ENCODE data around the gene ASB15. TPM values are rescaled to one million over a fixed set of nuclear protein-coding genes. Genes with fewer than 3 reads are reported as not detected.
A peak's percentile ranks its signal among the peaks of the same experiment; 100 is the strongest.
"Not testable (repeated sequence)": the region's sequence is repeated elsewhere in the genome, so short reads cannot be mapped to it uniquely, and the experiment has no call there.

ASB15 gene
- not detected for total RNA-seq
- not detected for total RNA-seq (2013)

DNA sequence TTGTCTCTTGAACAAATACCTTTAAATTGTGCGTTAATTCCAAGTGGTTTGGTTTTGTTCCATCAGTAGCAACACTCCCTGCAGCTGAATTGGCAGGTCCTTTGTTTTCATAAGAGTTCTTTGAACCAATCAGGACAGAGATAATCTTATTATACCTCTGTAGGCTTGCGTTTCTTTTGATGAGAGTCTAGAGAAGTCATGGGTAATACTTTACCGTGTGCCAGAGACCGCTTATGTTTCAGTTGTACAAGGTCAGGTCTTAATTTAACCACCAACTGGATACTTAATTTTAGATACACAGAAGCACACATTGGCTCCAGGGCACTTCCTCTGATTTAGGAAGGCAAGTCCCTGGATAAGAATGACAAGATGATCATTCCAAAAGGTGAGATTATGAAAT lies at the start of gene ASB15:
ASB15 (plus strand) TSS at position 292 of the 400 bp plus-strand sequence. CDS start 12,682 bp downstream, outside the sequence.
- DNase-seq = no peak
- Mint-ChIP-seq H3K9me3 (no peaks in the 10 kb centered on the region), H3K27ac (no peak within 1 kb of the TSS), H3K4me3 (no peak within 1 kb of the TSS), H3K27me3 (ENCODE audit: low read depth in 2 of 2) (peaks cover 15 to 17% of the 10 kb centered on the region in 2 donors), H3K4me1 (no peaks in the 10 kb centered on the region), H3K36me3 (no peaks in the 10 kb centered on the region)
- Histone ChIP-seq H3K4me3 (ENCODE audit: low read length) (no peak within 1 kb of the TSS), H3K36me3 (ENCODE audit: control insufficient read depth, insufficient read depth, low read length) (no peaks in the 10 kb centered on the region), H3K27ac (ENCODE audit: low read length) (no peak within 1 kb of the TSS), H3K27me3 (ENCODE audit: control insufficient read depth, insufficient read depth, low read length) (peaks cover 2% of the 10 kb centered on the region), H3K9me3 (ENCODE audit: control insufficient read depth, insufficient read depth, low read length) (no peaks in the 10 kb centered on the region), H3K4me1 (ENCODE audit: control insufficient read depth, insufficient read depth, low read length) (no peaks in the 10 kb centered on the region)
- no peak for ATAC-seq
- intact Hi-C loops (cut with micrococcal nuclease) = no loop called here
- TF ChIP-seq, protein P1, sequence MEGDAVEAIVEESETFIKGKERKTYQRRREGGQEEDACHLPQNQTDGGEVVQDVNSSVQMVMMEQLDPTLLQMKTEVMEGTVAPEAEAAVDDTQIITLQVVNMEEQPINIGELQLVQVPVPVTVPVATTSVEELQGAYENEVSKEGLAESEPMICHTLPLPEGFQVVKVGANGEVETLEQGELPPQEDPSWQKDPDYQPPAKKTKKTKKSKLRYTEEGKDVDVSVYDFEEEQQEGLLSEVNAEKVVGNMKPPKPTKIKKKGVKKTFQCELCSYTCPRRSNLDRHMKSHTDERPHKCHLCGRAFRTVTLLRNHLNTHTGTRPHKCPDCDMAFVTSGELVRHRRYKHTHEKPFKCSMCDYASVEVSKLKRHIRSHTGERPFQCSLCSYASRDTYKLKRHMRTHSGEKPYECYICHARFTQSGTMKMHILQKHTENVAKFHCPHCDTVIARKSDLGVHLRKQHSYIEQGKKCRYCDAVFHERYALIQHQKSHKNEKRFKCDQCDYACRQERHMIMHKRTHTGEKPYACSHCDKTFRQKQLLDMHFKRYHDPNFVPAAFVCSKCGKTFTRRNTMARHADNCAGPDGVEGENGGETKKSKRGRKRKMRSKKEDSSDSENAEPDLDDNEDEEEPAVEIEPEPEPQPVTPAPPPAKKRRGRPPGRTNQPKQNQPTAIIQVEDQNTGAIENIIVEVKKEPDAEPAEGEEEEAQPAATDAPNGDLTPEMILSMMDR (IDR thresholded peaks at IDR 0.05) = no peak
- WGBS (ENCODE audit: insufficient coverage) = 94% methylated on average over 4 of the region's 4 CpGs

GRCh38 chr7:123552134-123552533 lies 49.5 kb upstream of the ASB15 start:
- H3K27ac Mint-ChIP-seq; H3K27me3 ChIP-seq (ENCODE audit: control insufficient read depth, insufficient read depth, low read length); H3K36me3 Mint-ChIP-seq; DNase-seq; ATAC-seq; H3K9me3 Mint-ChIP-seq; H3K9me3 ChIP-seq (ENCODE audit: control insufficient read depth, insufficient read depth, low read length); H3K4me1 ChIP-seq (ENCODE audit: control insufficient read depth, insufficient read depth, low read length); H3K27ac ChIP-seq (ENCODE audit: low read length); H3K4me3 Mint-ChIP-seq; H3K27me3 Mint-ChIP-seq (ENCODE audit: low read depth in 2 of 2); intact Hi-C loops (cut with micrococcal nuclease); H3K4me3 ChIP-seq (ENCODE audit: low read length): not testable (repeated sequence)
- peaks cover 4 to 26% of the 10 kb centered on the region in 2 donors for H3K4me1 Mint-ChIP-seq
- peaks cover 26% of the 10 kb centered on the region for H3K36me3 ChIP-seq (ENCODE audit: control insufficient read depth, insufficient read depth, low read length)

GRCh38 chr7:123552641-123553040 lies 49.0 kb upstream of the ASB15 start:
- Mint-ChIP-seq H3K27me3 (ENCODE audit: low read depth in 2 of 2) (no peaks in the 10 kb centered on the region), H3K36me3 (no peaks in the 10 kb centered on the region), H3K9me3 (no peaks in the 10 kb centered on the region), H3K4me1 (peaks cover 0 to 26% of the 10 kb centered on the region in 2 donors), H3K4me3 (no peak overlapping the region), H3K27ac (no peak overlapping the region)
- Histone ChIP-seq H3K36me3 (ENCODE audit: control insufficient read depth, insufficient read depth, low read length) (peaks cover 26% of the 10 kb centered on the region), H3K4me1 (ENCODE audit: control insufficient read depth, insufficient read depth, low read length) (peaks cover 5% of the 10 kb centered on the region), H3K4me3 (ENCODE audit: low read length) (no peak overlapping the region), H3K9me3 (ENCODE audit: control insufficient read depth, insufficient read depth, low read length) (no peaks in the 10 kb centered on the region), H3K27ac (ENCODE audit: low read length) (no peak overlapping the region), H3K27me3 (ENCODE audit: control insufficient read depth, insufficient read depth, low read length) (no peaks in the 10 kb centered on the region)
- DNase-seq (no peak), ATAC-seq (no peak)
- WGBS (ENCODE audit: insufficient coverage) = 98% methylated on average over 2 of the region's 2 CpGs
- TF ChIP-seq, protein P1 (IDR thresholded peaks at IDR 0.05) = no peak
- intact Hi-C loops (cut with micrococcal nuclease) = no loop called here

- intact Hi-C loops (cut with micrococcal nuclease) = no loop called here
- Histone ChIP-seq H3K36me3 (ENCODE audit: control insufficient read depth, insufficient read depth, low read length) (peaks cover 21% of the 10 kb centered on the region), H3K4me3 (ENCODE audit: low read length) (no peak overlapping the region), H3K27me3 (ENCODE audit: control insufficient read depth, insufficient read depth, low read length) (no peaks in the 10 kb centered on the region), H3K9me3 (ENCODE audit: control insufficient read depth, insufficient read depth, low read length) (no peaks in the 10 kb centered on the region), H3K27ac (ENCODE audit: low read length) (no peak overlapping the region), H3K4me1 (ENCODE audit: control insufficient read depth, insufficient read depth, low read length) (peaks cover 5% of the 10 kb centered on the region)
- WGBS (ENCODE audit: insufficient coverage) = 86% methylated on average over 2 of the region's 3 CpGs
- TF ChIP-seq, protein P1 (IDR thresholded peaks at IDR 0.05) = no peak
- Mint-ChIP-seq H3K27ac (peak overlapping the region in 1 of 2 donors; percentile 18), H3K4me1 (peaks cover 0 to 25% of the 10 kb centered on the region in 2 donors), H3K4me3 (no peak overlapping the region), H3K9me3 (no peaks in the 10 kb centered on the region), H3K27me3 (ENCODE audit: low read depth in 2 of 2) (no peaks in the 10 kb centered on the region), H3K36me3 (no peaks in the 10 kb centered on the region)
- ATAC-seq = no peak
- DNase-seq = no peak
Measured at GRCh38 chr7:123553159-123553558, 48.5 kb upstream of the ASB15 start.
